ENCODE data around the gene ARF3.

ARF3 gene

GRCh38 chr12:48957141-48958048 lies at the start of gene ARF3:
Gene ARF3, minus strand, starts transcription at chr12:48957487. Its CDS starts 16,392 bp downstream, at chr12:48941095.
- DNase-seq = peak; percentile 97

DNA sequence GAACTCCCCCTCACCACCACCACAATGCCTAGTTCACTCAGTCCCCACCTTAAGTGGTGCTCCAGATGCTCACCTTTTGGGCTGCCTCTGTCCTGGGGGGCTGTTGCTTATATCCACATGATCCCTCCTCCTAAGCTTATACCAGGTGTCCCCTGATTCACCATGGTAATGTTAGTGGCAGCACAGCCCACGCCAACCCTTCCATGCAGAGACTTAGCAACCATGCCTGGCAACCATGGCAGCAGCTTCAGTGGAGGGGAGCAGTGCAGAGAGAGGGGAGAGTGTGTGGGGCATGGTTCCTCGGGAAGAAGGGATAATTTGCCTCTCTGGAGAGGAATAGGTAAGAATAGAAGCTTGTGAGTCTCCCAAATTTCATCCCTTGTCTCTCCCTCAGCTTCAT lies 43.1 kb upstream of the ARF3 start:
- DNase-seq = no peak

GRCh38 chr12:48999371-49000131 lies 42.3 kb upstream of the ARF3 start, which contains the start of gene DDN:
Gene DDN, minus strand, starts transcription at chr12:48999375. Its CDS starts 88 bp downstream, at chr12:48999287.
- DNase-seq = peak; percentile 68

DNA sequence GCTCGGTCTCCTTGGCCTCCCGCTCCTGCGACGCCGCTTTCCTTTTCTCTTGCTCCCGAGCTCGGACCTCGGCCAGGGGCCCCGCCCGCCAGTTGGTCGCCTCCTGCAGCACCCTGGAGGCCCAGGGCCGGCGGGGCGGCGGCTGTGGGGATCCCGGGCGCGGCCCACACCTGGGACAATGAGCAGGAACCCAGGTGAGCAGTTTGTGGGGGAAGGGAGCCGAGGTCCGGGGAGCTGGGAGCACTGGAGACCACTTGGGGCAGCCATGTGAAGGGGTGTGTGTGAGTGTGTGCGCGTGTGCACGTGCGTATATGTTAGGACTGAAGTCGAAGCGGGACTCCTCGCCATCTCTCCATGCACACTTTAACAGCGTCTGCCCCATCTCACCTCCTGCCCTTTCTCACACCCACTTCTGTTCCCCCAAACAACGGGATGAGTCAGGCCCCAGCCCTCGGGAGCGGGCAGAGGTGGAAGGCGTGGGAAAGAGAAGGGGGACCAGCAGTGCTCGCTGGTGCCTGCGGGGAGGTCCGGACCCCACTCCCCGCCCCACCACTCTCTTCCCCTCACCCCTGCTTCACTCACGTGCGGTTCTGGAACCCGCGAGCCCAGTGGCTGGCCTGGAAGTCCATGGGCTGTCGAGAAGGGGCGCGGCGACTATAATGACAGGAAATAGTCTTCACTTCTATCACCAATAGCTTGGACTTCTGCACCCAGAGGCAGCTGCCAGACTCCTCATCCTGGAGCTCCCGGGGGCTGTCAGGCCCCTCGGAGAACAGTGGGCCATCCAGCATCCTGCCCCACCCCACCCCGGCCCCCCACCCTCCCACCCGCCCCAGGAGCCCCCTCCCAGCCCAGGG lies 41.4 kb upstream of the ARF3 start:
- peak; percentile 58 for DNase-seq

- DNase-seq = no peak
Observed at GRCh38 chr12:48997719-48998496, 40.6 kb upstream of the ARF3 start.

GRCh38 chr12:48996794-48997718 lies 39.8 kb upstream of the ARF3 start:
- DNase-seq = peak; percentile 86

DNA sequence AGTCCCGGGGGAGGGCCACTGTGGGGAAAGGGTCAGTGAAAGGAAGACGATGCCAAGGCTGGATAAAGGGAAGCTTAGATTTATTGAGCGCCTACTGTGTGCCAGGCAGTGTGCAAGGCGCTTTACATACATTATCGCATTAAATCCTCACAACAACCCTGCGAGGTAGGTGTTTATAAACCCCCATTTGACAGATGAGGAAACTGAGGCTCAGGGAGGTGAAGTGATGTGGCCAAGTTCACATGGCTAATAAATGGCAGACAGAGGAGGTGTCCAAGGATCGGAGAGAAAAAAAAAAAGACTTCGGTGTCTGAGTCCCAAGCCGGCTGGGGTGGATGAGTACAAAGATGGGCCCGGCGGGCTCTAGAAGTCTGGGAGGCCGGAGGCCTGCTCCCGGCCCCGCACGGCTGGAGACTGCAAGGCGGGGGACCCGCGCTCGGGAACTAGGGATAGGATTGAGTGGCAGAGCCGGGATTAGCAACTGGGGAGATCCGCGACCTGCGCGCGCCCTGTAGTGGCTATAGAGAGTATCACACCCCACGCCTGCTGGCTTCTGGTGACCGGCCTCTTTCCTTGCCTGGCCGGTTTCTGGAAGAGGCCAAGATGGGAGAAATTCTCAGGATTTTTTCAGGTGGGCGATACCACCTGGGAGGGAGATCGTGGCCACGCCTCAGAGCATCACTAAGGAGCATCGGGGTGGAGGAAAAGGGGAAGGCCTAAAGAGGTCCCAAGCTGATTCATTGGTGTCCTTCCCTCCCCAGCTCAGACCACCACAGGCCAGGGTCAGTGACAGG lies 38.0 kb upstream of the ARF3 start:
- DNase-seq = peak; percentile 91

DNA sequence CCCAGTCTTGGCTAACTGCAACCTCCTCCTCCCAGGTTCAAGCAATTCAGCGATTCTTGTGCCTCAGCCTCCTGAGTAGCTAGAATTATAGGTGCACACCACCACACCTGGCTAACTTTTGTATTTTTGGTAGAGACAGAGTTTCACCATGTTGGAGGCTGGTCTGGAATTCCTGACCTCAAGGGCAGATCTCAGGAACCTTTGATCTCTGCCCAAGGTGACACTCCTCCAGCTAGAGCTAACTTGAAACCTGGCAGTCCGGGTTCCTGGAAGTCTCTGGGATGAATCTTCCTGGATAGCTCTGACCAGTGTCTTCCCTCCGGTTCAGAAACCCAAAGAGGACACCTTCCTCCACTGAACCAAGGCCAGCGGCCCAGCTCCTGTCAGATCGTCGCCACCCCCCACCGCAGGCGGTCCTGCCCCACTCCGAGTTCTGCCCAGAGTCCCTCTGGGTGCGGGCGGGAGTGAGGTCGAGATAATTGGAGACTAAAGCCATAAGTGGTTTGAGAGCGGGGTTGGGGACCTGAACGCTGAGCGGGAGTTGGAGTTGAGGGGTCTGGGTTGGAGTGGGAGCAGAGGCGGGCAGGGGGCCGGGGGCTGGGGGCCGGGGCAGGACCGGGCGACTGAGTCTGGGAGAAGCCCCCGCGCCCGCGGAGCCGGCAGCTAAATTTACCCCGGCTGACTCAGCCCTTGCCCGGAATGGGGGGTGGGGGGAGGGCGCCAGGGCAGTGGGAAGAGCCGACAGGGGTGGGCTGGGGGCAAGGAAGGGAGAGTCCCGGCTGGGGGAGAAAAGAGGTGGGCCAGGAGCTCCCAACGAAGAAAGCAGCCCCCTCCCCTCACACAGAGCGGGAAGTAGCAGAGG lies 37.2 kb upstream of the ARF3 start:
- no peak for DNase-seq

- no peak for DNase-seq
Observed at GRCh38 chr12:48993787-48994186, 36.5 kb upstream of the ARF3 start.

DNA sequence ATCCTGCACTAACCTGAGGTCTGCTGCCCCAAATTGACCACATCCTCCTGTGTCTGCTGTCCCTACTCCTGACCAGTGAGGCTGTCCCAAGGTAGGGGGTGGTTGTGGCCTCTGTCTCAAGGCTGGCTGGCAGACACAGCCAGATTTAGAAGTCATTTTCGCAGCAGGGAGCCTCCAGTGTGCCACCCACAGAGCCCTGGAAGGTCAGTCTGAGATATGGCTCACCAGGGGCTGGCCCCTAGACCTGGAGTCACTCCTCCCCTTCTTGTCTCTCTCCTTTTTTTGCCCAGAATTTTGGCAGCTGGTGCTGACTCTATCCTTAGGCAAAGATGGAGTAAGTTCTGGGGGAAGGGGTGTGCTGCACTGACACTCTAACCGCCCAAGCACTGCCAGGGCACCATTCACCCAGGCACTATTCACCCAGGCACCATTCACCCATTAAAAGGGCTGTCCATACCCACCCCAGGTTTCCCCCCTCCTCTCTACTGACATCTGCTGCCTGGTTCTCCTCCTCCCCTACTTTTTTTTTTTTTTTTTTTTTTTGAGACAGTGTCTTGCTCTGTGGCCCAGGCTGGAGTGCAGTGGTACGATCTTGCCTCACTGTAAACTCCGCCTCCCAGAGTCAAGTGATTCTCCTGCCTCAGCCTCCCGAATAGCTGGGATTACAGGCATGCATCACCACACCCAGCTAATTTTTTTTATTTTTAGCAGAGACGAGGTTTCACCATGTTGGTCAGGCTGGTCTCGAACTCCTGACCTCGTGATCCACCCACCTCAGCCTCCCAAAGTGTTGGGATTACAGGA lies 34.2 kb upstream of the ARF3 start:
- no peak for DNase-seq

DNA sequence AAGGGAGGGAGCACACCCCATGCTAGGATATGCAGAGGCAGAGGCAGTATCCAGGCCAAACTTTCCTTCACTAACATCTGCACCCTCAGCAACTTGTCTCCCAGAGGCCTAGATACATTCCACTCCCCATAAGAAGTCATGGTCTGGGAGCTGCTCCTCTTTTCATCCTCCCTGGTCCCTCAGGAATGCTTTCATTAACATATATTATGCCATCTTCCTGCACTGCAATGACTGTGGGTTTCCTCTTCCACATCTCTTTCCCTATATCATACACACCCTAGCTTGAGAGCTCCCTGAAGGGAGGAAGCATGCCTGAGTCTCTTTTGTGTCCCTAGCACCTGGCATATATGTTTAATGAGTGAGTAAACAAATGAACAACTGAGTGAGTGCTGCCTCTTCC lies 33.3 kb upstream of the ARF3 start:
- DNase-seq = no peak

- DNase-seq = peak; percentile 74
Observed at GRCh38 chr12:48988030-48988649, 30.9 kb upstream of the ARF3 start.

DNA sequence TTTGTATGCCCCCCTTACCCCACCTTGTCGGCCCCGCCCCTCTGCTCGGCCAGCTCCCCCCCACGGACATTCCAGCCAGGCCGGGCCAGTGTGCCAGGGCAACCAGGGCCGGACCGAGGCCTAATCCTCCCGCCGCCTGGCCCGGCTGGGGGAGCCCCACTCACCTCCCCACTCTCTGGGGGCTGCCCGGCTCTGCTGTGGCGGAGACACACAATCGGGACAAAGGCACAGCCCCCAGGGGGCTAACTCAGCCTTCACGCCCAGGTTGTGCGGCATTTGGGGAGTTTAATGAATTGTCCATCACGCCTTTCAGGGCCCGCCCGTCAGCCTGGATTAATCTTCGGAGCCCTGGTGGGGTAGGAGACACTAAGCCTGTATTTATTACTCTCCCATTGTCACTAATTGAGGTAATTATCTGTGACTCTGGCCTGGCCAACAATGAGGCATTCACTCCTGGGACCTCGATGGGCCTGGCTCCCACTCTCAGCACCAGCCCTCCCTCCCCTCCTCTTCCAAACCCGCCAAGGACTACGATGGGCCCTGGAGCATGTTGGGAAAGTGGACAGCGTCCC lies 29.5 kb upstream of the ARF3 start:
- no peak for DNase-seq

DNA sequence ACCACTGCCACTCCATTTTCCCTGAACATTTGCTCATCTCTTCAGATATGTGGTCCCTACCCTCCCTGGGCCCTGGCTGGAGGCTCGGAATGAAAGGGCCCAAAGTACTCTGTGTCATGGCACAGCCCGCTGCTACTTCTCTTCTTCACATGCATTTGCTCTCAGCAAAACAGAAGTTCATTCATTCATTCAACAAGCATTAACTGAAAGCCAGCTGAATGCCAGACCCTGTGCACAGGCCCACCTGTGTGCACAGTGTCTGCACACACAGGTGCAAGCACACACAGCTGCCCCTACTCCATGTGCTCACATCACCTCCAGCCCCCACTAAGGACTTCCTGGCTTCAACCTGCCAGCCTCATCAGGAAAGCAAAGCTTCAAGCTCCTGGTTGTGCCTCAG lies 28.6 kb upstream of the ARF3 start:
- DNase-seq = no peak

DNA sequence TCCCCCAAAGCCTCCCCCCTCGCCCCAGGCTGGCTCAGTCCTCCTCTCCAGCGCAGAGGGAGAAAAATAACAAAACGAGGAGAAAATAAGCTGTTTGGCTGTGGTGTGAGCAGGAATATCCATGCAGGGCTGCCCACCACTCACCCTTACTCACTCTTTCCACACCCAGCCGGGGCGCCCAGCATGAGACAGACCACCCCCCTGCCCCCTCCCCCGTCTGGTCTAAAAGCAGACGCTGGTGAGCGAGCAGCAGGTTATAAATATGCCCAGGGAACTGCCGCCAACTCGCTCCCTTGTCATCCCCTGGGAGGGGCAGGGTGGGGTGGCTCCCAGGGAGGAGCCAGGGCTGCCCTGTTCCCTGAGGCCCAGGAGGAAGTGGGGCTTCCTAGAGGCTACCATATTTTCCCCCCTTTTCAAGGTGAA lies 28.2 kb upstream of the ARF3 start:
- DNase-seq = peak; percentile 65

DNA sequence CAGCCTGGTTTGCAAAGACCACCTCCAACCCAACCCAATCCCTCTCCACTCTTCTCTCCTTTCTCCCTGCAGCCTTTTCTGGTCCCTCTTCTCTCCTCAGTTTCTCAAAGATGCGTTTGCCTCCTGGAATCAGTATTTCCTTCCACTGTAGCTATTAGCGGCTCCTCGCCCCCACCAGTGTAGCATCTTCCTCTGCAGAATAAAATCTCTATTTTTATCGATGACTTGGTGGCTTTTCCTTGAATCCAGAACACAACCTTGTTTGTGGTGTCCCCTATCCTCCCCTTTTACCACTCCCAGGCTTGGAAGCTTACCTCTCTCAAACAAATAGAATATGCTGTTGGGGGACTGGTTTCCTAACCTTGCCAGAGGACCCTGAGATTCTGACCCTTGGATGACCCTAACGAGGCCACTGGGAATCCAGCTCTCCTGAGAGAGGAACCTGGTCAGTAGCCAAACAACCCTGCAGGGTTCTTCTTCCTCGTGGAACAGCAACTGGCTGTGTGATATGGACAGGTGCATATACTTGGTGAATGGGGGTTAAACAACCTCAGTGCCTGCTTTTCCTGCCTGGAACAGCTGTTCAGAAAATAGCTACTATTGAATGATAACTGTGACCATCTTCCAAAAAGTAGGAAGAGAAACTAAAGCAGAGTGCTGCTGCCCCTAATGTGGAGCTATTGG lies 25.3 kb upstream of the ARF3 start:
- no peak for DNase-seq

GRCh38 chr12:48981757-48982157 lies 24.5 kb upstream of the ARF3 start:
- DNase-seq = no peak

Measured in femur (tissue), 1 donor.